ENCODE data around the gene EXTL1.

DNA sequence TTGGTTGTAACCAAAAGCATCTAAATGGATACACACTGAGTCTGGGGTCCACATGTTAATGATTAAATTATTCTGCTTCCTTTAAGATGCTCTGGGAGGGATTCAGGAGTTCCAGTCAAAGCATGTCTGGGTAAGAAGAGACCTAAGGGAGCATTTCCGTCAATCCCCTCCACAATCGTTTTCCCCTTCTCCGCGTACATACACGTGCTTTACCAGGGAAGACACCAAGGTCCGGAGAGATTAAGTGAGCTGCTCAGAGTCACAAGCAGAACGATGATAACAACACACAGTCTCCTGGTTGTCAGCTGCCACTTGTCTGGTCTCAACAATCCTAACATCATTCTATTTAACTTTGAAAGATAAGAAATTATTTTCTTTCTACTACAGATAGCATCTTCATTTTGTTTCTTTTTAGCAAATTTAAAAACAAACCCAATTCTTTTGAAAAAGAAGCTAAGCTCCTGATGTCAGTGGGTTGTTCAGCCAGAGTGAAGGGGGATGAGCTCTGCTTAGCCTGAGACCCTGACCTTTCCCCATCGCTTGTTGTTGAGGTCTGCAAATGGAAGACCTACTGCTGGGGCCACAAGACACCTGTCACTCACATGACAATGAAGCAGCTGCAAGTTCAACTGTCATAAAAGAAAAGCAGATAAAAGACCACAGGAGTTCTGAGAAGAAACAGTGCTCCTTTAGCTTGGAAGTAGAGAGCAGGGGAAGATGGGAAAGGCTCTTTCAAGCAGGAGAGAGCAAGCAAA, 28.2 kb upstream of the EXTL1 start:
- TF ChIP-seq POLR2A (IDR thresholded peaks at IDR 0.05) = no peak
- TF ChIP-seq, protein P1, sequence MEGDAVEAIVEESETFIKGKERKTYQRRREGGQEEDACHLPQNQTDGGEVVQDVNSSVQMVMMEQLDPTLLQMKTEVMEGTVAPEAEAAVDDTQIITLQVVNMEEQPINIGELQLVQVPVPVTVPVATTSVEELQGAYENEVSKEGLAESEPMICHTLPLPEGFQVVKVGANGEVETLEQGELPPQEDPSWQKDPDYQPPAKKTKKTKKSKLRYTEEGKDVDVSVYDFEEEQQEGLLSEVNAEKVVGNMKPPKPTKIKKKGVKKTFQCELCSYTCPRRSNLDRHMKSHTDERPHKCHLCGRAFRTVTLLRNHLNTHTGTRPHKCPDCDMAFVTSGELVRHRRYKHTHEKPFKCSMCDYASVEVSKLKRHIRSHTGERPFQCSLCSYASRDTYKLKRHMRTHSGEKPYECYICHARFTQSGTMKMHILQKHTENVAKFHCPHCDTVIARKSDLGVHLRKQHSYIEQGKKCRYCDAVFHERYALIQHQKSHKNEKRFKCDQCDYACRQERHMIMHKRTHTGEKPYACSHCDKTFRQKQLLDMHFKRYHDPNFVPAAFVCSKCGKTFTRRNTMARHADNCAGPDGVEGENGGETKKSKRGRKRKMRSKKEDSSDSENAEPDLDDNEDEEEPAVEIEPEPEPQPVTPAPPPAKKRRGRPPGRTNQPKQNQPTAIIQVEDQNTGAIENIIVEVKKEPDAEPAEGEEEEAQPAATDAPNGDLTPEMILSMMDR (IDR thresholded peaks at IDR 0.05) = no peak

Measured in esophagus squamous epithelium (tissue), 4 donors.